ENCODE results near the gene PRR11. TPM values are rescaled to one million over a fixed set of nuclear protein-coding genes. Genes with fewer than 3 reads are reported as not detected.

PRR11 gene
- total RNA-seq, 1 experiment from 2014 or later, result 39.8 TPM

- Histone ChIP-seq H3K27me3 (ENCODE audit: control insufficient read depth, insufficient read depth, low read length) (no peaks in the 10 kb centered on the region), H3K4me3 (ENCODE audit: low read depth in 2 of 2, low read length in 2 of 2) (no peak overlapping the region), H3K9me3 (ENCODE audit: control insufficient read depth, insufficient read depth, low read depth, low read length) (no peaks in the 10 kb centered on the region), H3K36me3 (ENCODE audit: control insufficient read depth, insufficient read depth, low read length) (peaks cover 2% of the 10 kb centered on the region; the same call in 1 of the 2 replicates), H3K4me1 (ENCODE audit: control insufficient read depth, insufficient read depth, low read length) (peaks cover 14% of the 10 kb centered on the region), H3K27ac (ENCODE audit: low read length) (no peak overlapping the region)
- no peak for DNase-seq (ENCODE audit: low read depth, low spot score)
- intact Hi-C loops (cut with micrococcal nuclease; ENCODE audit: unreplicated experiment) (no loop called here), in situ Hi-C loops (cut with HindIII; ENCODE audit: low pct_unique_long_range_greater_than_20kb, low sequenced_read_pairs) (no loop called here)
- ATAC-seq, result no peak
- TF ChIP-seq CTCF (IDR thresholded peaks at IDR 0.05), result no peak
- no peak for TF ChIP-seq SIN3A (IDR thresholded peaks at IDR 0.05; ENCODE audit: borderline replicate concordance, insufficient read depth, low read depth, low read length)
- TF ChIP-seq TCF7L2 (IDR thresholded peaks at IDR 0.05; ENCODE audit: low read depth, low read length), result no peak
- TF ChIP-seq POLR2AphosphoS5 (IDR thresholded peaks at IDR 0.05; ENCODE audit: low read depth, low read length), result no peak
- TF ChIP-seq, protein P1, sequence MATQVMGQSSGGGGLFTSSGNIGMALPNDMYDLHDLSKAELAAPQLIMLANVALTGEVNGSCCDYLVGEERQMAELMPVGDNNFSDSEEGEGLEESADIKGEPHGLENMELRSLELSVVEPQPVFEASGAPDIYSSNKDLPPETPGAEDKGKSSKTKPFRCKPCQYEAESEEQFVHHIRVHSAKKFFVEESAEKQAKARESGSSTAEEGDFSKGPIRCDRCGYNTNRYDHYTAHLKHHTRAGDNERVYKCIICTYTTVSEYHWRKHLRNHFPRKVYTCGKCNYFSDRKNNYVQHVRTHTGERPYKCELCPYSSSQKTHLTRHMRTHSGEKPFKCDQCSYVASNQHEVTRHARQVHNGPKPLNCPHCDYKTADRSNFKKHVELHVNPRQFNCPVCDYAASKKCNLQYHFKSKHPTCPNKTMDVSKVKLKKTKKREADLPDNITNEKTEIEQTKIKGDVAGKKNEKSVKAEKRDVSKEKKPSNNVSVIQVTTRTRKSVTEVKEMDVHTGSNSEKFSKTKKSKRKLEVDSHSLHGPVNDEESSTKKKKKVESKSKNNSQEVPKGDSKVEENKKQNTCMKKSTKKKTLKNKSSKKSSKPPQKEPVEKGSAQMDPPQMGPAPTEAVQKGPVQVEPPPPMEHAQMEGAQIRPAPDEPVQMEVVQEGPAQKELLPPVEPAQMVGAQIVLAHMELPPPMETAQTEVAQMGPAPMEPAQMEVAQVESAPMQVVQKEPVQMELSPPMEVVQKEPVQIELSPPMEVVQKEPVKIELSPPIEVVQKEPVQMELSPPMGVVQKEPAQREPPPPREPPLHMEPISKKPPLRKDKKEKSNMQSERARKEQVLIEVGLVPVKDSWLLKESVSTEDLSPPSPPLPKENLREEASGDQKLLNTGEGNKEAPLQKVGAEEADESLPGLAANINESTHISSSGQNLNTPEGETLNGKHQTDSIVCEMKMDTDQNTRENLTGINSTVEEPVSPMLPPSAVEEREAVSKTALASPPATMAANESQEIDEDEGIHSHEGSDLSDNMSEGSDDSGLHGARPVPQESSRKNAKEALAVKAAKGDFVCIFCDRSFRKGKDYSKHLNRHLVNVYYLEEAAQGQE (IDR thresholded peaks at IDR 0.05; ENCODE audit: insufficient read depth in 1 of 2, low read depth in 2 of 2, low read length in 1 of 2), result no peak
- ChIA-PET CTCF (no interaction called here), POLR2A (interaction anchor here (0.6 to 1.1 kb wide), 4 partner anchors 10 to 144 kb away, joined by 3 read pairs; no protein-coding TSS in a partner anchor)
- no TSS peak for BruUV-seq (replicated peaks)
These were observed 6.5 kb upstream of the PRR11 start for GRCh38 chr17:59149051-59149450.

- CTCF ChIA-PET, result no interaction called here
- no peak for ATAC-seq
- BruUV-seq (replicated peaks), result no TSS peak
These were observed 5.6 kb upstream of the PRR11 start for GRCh38 chr17:59149841-59150511.

More at GRCh38 chr17:59149841-59150511, 5.6 kb upstream of the PRR11 start:
- Histone ChIP-seq H3K4me1 (ENCODE audit: control insufficient read depth, insufficient read depth, low read length) (peaks cover 14% of the 10 kb centered on the region), H3K9me3 (ENCODE audit: control insufficient read depth, insufficient read depth, low read depth, low read length) (no peaks in the 10 kb centered on the region), H3K27me3 (ENCODE audit: control insufficient read depth, insufficient read depth, low read length) (no peaks in the 10 kb centered on the region), H3K4me3 (ENCODE audit: low read depth in 2 of 2, low read length in 2 of 2) (no peak overlapping the region), H3K27ac (ENCODE audit: low read length) (no peak overlapping the region; the same call in 1 of the 2 replicates), H3K36me3 (ENCODE audit: control insufficient read depth, insufficient read depth, low read length) (peaks cover 2% of the 10 kb centered on the region)
- POLR2A ChIA-PET, result interaction anchor here (1.1 kb wide), 1 partner anchor 16 kb away, joined by 3 read pairs; no protein-coding TSS in a partner anchor
- no peak for TF ChIP-seq CTCF (IDR thresholded peaks at IDR 0.05)
- TF ChIP-seq, protein P1 (IDR thresholded peaks at IDR 0.05; ENCODE audit: insufficient read depth in 1 of 2, low read depth in 2 of 2, low read length in 1 of 2), result no peak
- TF ChIP-seq POLR2AphosphoS5 (IDR thresholded peaks at IDR 0.05; ENCODE audit: low read depth, low read length), result no peak
- TF ChIP-seq SIN3A (IDR thresholded peaks at IDR 0.05; ENCODE audit: borderline replicate concordance, insufficient read depth, low read depth, low read length), result no peak
- no peak for TF ChIP-seq TCF7L2 (IDR thresholded peaks at IDR 0.05; ENCODE audit: low read depth, low read length)
- DNase-seq (ENCODE audit: low read depth, low spot score), result no peak
- in situ Hi-C loops (cut with HindIII; ENCODE audit: low pct_unique_long_range_greater_than_20kb, low sequenced_read_pairs) (no loop called here), intact Hi-C loops (cut with micrococcal nuclease; ENCODE audit: unreplicated experiment) (no loop called here)
